Jurkat, Clone E6-1 (cell line): ENCODE measurements around the gene IGSF21.
"Not testable (repeated sequence)": the region's sequence is repeated elsewhere in the genome, so short reads cannot be mapped to it uniquely, and the experiment has no call there.

Source experiments
- DNase-seq: peaks from one replicate; pipeline ENCODE4 v3.0.0-alpha.2; 2011; ENCODE audit warnings: low read depth, low spot score
- H3K4me3 ChIP-seq: 2 replicates; pipeline ENCODE4 v1.5.1; 2011; ENCODE audit warnings: mild to moderate bottlenecking, low read length, control low read depth, moderate library complexity

Gene IGSF21

DNA sequence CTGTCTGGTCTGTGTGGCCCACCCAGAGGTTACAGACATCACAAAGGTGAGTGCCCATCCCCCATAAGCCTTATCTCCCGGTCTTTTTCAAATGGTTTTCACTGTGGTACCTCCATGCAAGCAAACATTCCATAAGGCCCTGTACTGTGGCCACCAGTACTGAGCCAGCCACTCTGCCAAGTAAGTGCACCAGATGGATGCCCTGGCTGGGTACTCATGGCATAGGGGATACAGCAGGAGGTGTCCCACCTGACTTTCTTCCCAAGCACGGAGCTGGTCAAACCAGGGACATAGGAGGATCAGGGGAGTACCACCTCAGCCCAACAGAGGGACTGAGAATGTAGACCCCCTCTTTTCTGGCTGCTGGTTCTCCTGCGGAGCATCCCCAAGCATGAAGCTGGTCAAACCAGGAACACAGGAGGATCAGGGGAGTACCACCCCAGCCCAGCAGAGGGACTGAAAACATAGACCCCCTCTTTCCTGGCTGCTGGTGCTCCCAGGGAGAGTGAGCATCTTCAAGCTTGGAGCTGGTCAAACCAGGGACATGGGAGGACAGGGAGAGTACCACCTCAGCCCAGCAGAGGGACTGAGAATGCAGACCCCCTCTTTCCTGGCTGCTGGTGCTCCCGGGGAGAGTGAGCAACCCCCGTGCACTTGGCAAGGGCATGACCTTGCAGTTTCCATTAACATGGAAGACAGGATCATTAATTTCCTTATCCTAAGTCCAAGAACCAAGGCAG lies 291.4 kb downstream of the IGSF21 start:
- no peak overlapping the region for H3K4me3 ChIP-seq
- no peak for DNase-seq

DNA sequence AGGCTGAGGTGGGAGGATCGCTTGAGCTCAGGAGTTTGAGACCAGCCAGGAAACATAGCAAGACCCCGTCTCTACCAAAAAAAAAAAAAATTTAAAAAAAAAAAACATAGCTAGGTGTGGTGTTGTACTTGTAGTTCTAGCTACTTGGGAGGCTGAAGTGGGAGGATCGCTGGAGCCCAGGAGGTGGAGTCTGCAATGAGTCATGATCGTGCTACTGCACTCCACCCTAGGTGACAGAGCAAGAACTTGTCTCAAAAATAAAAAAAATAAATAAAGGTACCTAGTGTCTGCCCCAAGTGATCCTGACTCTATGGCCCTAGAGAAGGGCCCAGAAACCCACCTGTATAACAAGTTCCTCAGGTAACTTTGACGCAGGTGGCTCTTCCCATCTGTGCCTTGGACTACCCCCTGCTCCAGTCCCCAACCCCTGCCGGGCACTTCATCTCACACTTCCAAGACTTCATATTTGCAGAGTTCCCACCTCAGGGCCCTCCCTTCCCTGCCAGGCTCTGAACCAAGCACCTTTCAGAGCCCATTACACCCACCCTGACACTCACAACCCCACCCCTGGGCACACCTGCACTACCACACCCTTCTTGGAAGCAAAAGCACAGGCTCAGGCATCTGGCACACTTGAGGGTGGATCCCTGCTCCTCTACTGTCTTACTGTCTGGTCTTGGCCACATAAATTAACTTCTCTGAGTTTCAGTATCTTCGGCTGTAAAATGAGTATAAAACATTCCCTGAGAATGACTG lies 292.9 kb downstream of the IGSF21 start:
- no peak for DNase-seq
- no peak overlapping the region for H3K4me3 ChIP-seq

DNA sequence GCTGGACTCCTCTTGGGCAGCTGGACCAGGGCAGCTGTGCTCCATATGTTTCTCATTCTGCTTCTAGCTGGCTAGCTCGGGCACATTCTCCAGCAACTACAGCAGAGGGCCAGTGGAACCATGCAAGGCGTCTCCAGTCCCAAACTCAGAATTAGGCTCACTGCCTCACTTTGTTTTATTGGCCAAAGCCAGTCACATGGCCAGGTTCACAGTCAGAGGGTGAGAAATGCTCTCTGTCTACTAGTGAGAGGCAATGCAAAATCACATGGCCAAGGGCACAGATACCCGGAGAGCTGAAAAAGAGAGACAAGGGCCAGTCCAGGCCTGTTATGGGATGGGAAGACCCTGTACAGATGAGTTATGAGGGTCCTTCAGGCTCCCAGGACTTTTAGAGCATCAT lies 294.3 kb downstream of the IGSF21 start:
- no peak for DNase-seq
- no peak overlapping the region for H3K4me3 ChIP-seq

DNA sequence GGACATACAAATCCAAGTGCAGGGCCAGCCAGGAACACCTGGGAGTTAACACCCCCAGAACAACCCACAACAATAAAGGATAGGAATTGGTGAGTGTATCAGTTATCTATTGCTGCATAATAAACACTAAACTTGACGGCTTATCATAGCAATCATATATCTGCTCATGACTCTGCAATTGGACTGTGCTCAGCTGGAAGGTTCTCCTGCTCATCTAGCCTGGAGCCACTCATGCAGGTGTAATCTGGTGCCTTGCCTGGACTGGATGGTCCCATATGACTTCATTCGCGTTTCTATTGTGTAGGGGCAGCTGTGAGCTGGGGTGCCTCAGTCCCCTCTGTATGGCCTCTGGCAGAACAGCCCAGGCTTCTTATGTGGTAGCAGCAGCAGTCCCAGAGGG lies 296.9 kb downstream of the IGSF21 start:
- DNase-seq, result no peak
- H3K4me3 ChIP-seq, result no peak overlapping the region

DNA sequence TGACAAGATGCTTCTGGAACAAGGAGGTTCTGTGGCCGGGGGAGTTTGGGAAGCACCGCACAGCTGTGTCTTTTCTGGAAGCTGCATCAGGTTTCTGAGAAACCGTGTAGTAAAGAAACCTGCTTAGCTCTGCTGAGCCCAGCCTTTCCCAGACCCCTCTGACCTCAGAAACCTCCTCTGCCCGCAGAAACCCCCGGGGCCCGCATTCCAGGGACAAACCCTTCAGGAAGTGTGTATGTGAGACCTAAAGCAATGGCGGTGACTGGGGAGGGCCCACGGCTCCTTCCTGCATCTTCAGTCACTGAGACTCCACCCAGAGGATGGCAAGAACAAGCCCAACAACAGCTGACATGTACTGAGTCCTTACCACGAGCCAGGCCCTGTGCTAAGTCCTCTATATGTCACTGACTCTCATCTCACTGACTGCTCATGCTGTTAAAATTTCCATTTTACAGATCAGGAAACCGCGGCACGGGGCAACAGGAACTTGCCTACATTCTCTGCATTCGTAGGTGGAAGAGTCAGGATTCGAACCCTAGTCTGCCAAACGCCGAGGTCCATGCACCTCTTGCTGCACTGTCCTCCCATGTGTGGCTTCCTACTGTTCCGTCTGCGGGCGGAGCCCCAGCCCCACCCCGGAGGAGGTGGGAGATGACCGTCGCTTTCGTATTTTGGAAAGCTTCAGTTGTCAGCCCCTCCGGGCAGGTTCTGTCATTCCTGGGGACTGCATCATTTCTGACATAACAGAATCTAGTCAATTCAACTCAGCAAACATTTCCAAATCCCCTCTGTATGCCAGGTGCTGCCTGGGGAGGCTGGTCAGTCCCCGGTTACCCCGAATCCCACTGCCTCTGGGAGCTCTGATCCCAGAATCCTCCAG lies 299.8 kb downstream of the IGSF21 start:
- DNase-seq, result peak; percentile 0
- H3K4me3 ChIP-seq, result no peak overlapping the region

DNA sequence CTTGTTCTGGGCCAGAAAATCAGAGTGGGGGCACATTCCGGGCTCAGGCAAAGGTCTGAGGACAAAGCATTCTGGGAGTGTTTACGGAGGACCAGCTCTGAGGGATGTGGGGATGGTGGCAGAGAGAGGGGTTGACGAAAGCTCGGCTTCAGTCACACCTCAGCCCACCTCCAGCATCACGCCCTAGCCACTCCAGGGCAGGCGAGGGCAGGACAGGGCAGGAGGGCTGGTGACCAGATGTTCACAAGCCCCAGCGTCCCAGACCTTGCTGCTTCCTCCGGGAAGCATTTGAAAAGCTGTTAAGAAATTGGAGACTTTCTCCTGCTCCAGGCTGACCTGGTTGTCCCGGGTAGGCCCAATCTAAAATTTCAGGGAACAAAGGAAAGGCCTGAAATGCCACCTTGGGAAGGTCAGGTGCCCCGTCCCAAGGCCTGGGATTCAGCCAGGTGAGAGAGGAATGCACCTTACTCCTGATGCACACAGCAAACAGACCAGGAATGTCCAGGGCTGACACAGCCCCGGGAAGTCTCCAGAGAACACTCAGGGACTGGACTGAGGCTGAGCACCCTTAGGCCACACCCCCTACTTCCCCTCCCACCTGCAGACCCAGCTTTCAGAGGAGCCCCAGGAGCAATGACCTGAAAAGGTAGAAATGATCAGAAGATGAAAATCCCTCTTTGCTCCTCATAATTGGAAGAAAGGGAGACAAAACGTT lies 301.2 kb downstream of the IGSF21 start:
- no peak for DNase-seq
- H3K4me3 ChIP-seq, result no peak overlapping the region

DNA sequence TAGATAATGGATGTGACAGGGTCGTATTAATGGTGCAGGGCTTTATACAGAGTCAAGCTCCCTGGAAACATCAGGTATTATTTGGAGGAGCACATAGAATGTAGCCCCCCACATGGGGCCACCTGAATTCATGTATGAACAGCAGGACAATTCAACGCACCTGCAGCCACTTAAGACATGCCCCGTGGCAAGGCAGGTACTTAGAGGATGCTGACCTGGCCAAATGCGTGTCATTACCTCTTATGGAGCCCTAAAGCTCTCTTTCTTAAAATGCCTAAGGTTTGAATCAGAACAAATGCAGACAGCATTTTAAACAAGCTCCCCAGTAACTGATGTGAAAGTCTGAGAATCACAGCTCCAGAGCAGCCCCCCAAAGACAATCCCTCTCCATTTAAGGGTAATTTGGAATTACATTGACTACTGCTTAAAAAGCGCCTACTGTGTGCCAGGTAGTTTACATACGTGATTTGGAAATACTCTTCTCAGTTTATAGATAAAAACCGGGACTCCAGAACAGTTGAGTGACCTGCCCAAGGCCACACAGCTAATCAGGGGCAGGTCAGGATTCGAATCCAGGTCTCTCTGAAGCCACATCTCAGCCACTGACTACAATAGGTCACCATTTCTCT lies 302.1 kb downstream of the IGSF21 start:
- no peak for DNase-seq
- no peak overlapping the region for H3K4me3 ChIP-seq

DNA sequence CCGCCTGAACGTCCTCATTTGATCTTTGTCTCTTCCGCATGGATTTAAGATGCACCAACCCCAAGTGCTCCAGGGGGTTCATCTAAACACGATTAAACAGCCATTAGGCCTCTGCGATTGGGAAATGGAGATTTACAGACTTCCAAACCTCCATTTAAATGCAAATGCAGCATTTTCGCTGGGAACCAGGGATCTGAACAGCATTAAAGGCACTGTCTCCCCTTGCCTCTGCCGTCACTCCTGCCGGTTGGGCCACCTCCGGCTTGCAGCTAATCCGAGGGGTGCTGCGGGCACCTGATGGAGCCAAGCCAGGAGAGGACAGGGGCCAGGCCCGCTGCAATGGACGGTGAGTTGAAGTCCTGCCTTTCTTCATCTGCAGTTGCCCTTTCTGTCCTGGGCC lies 302.8 kb downstream of the IGSF21 start:
- DNase-seq, result no peak
- no peak overlapping the region for H3K4me3 ChIP-seq

DNA sequence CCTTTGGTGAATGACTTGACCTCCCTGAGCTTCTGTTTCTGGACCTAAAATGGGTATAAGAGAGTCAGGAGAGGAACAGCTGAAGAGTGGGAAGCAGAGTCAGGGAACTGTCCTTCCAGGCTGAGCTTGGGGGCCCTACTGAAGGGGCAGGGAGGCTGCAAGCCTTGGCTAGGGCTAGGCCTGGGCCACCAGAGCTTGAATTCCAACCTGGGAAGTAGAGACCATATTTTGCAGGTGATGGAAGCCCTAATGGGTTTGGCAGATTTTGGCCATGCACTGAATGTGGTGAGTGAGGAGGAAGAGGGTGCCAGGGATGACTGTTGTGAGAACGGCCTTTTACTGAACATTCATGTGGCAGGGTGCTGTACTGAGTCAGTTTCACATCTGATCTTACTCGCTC lies 303.7 kb downstream of the IGSF21 start:
- DNase-seq, result no peak
- no peak overlapping the region for H3K4me3 ChIP-seq

DNA sequence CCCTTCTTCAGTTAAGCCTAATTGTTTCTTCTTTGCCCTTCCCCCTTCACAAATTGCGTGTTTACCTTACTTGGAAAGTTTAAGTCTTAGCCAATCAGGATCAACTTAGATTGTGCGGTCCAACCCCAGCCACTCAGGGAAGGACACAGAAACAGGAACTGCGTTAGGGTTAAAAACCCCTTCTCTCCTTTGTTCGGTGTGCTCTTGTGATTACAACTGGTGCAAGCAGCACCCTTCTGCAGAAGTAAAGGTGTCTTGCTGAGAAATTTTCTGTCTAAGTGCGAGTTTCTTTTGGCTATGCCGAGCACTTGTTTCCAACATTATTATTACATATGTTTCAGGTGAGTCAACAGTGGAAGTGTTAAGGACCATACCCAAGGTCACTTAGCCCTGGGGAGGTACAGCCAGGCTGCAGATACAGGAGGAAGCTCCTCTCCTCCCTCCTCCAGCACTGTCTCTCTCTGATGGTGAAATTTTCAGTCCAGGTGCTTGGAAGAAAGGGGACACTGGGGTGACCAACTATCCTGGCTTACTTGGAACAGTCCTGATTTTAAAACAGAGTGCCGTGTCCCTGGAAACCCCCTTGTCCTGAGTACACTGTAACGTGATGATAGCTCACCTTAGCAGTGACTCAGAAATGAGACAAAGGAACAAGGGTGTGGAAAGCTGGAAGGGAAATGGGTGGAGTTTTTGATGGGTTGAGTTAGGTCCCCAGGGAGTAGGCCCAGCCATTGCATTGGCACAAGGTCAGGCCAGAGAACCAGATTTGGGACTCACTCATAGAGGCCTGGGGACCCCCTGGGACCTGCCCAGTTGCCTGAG lies 304.4 kb downstream of the IGSF21 start:
- H3K4me3 ChIP-seq, result no peak overlapping the region
- no peak for DNase-seq

DNA sequence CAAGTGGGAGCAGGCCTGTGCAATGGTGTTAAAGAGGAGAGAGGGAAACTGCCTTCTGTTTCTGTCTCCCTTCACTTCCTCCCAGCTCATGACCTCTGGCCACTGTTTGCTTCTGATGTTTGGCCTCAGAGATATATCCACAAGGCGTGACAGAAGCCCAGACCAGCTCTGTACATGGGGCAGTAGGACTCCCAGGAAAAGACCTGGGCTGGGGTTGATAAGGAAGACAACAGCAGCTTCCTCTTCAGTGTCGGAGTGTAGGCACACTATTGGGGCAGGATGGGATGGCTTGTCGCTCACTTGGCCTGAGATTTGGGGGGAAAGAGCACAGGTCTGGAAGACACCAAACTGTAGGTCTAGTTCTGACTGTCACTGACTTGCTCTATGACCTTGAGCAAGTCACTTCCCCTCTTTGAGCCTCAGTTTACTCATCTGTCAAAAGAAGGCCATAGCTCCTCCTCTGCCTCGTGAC lies 305.3 kb downstream of the IGSF21 start:
- DNase-seq, result no peak
- H3K4me3 ChIP-seq, result no peak overlapping the region

DNA sequence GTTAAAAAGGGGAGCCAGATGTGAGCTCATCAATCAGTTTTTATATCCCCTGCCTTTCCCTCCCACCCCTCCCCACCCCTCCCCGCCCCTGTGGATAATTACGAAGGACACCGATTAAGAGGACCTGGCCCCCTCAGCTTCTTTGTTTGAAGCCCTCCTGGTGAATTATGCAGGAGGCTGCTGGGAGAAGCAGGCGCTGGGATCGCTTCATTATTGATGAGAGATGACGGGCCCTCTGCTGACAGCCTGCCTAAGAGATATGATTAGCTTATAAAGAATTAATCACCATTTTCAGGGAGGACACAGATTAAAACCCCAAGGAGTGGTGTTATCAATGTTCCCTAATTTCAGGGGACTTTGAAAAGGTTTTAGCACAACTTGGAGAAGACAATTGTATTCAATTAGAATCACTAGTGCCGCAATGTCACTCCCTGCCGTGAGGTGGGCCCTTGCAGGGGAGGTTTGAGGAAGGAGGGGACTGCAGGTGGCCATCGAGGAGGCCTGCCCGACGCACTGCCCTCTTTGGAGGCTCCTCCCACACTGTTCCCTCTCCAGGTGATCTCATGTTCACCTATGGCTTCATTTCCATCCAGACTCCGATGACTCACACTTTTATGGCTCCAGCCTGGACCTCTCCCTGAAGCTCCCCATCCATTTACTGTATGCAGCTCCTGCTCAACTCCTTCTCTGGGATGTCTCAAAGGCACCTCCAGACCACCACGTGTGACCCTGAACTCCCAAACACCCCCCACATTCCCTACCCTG lies 306.1 kb downstream of the IGSF21 start:
- no peak for DNase-seq
- no peak overlapping the region for H3K4me3 ChIP-seq

DNA sequence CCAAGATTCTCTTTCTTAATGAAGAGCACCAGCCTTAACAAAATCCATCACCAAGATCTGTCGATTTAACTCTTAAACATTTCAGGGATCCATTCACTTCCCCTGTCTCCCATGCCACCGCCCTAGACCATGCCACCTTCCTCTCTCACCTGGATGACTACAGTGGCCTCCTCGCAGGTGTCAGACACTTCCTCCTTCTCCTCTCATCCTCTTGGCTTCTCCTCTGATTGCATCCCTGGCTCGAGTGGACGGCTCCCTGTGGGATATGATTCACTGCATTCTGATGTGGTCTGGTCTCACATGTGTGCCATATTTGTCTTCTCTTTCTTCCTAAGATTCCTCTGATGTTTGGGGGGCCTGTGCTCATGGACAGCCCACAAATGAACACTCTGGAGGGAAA lies 306.7 kb downstream of the IGSF21 start:
- DNase-seq, result no peak
- no peak overlapping the region for H3K4me3 ChIP-seq

DNA sequence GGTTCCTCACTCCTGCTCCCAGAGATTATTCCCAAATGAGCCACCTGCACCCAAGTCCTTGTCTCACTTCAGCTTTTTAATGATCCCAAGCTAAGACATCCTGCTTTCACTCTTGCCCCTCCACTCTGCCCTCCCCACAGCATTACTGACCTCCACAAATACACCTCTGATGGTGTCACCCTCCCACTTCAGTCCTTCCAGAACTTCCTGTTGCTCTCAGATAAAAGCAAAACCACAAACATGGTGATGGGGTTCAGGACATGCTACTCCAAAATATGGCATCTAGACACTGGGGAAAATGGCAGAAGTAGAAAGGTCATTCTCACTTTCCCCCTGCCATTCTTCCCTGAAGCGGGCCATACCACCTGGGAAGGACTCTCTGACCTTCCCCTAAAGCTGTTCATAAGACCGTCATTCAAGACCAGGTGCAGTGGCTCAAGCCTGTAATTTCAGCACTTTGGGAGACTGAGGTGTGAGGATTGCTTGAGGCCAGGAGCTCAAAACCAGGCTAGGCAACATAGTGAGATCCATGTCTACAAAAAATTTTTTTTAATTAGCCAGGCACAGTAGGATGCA lies 307.4 kb downstream of the IGSF21 start:
- DNase-seq, result no peak
- no peak overlapping the region for H3K4me3 ChIP-seq

DNA sequence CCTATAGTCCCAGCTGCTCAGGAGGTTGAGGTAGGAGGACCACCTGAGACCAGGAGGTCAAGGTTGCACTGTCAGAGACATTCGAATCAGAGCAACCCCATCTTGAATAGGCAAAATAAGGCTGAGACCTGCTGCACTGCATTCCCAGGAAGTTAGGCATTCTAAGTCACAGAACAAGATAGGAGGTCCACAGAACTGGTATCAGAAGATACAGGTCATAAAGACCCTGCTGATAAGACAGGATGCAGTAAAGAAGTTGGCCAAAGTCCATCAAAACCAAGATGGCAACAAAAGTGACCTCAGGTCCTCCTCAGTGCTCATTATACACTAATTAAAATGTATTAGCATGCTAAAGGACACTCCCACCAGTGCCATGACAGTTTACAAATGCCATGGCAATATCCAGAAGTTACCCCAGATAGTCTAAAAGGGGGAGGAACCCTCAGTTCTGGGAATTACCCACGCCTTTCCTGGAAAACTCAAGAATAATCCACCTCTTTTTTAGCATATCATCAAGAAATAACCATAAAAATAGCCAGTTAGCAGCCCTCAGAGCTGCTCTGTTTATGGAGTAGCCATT lies 307.9 kb downstream of the IGSF21 start:
- no peak overlapping the region for H3K4me3 ChIP-seq
- DNase-seq, result no peak

DNA sequence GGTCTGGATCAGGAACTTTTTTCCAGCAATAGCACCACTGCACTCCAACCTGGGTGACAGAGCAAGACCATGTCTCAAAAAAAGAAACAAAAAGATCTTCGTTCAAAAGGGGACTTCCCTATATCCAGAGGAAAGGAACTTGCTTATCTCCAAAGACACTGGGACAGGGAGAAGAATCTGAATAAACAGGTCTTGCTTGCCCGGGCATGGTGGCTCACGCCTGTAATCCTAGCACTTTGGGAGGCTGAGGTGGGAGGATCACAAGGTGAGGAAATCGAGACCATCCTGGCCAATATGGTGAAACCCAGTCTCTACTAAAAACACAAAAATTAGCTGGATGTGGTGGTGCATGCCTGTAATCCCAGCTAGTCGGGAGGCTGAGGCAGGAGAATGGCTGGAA lies 308.5 kb downstream of the IGSF21 start:
- H3K4me3 ChIP-seq, DNase-seq: not testable (repeated sequence)
